ENCODE data around the gene HS3ST3A1.
"Not testable (repeated sequence)": the region's sequence is repeated elsewhere in the genome, so short reads cannot be mapped to it uniquely, and the experiment has no call there.

Gene HS3ST3A1

DNA sequence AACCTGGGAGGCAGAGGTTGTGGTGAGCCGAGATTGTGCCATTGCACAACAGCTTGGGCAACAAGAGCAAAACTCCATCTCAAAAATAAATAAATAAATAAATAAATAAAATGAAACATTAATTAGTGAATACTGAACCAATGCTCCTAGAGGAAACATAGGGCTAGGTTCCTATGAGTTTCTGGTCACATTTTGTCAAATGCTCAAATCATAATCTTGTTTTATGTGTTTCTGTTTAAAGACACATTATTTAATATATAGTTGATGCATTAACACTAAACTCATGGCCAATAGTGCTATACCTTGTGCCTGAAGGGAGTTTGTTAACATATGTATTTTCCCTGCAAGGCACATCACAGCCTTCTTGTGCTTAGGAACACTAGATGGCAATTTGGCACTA, 66.8 kb downstream of the HS3ST3A1 start:
- no peak for DNase-seq

DNA sequence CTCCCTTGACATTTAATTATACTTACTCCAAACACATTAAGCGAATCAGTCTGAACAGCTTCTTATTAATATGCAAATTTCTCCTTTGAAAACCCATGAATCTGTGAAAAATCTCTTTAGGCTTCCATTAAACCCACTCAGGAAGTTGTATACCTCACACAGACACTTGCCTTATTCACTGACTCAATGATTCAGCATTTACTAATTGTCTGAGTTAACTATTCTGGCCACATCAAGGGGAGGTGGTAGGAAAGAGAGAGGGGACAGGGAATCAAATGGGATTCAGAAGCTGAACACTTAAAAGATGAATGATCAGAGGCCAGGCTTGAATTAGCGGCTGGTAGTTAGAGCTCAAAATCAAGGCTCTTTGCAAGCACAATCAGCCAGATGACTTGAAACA, 70.0 kb downstream of the HS3ST3A1 start:
- no peak for DNase-seq

DNA sequence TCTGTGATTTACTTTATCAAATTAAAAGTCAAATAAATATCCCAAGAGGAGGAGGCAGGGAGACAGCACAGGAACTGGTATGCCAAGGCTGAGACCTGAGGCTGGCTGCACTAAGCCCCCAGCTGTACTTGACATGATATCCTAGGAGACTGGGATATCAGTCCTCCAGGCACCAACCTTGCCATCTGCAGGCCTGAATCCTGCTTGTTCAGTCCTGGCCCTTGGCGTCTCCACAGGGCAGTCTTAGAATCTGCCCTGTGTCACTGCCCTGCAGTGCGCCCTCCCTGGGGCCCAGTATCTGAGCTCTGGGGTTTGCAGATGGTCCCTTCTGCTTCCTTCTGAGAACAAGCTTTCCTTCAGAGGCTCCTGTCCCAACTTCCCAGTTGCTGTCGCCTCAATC, 75.9 kb downstream of the HS3ST3A1 start:
- no peak for DNase-seq

DNA sequence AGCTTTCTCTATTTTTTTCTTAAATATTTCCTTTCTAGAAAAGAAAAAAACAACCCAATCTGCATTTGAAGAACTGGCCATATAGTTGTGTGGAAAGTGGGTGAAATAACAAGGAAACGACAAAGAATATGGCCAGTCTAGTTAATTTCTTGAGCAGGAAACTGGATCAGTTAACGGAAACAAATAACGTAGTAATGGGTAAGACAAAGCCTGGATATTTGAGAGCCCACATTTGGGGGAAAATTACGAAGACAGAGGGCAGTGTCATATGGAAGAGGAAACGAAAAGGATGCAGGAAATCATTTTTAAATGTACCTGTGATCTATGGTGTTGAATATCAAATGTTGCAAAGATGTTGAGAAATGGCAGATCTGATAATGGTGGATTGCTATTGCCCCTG, 78.6 kb downstream of the HS3ST3A1 start:
- DNase-seq = no peak

DNA sequence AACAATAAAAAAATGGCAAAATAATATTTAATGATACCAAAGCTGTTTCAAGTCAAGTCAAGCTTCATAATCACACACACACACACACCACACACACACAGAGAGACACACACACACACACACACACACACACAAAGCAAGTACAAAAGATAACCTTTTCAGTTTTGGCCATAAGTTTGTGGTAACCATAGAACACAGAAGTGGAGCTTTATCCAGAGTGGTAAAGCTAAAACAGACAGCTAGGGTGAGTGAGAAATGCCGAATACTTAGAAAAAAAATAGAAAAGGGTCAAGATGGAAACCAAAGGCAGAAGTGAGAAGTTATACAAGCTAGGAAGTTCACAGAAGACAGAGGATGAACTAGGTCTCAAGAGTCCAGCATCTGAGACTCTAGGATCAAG, 79.0 kb downstream of the HS3ST3A1 start:
- DNase-seq = no peak

DNA sequence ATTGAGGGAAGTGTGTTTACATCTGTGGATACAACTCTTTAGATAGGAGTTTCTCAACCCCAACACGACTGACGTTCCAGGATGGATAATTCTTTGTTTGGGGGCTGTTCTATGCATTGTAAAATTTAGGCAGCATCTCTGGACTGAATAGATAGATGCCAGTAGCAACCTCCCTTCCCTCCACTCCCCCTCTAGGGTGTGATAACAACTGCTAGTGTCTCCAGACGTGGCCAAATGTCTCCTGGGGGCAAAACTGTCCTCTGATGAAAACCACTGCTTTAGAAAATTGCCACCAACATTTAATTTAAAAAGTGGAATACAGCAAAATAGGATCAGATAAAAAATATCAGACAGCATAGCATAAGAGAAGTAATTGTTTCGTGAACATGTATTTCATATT, 79.9 kb downstream of the HS3ST3A1 start:
- no peak for DNase-seq

DNA sequence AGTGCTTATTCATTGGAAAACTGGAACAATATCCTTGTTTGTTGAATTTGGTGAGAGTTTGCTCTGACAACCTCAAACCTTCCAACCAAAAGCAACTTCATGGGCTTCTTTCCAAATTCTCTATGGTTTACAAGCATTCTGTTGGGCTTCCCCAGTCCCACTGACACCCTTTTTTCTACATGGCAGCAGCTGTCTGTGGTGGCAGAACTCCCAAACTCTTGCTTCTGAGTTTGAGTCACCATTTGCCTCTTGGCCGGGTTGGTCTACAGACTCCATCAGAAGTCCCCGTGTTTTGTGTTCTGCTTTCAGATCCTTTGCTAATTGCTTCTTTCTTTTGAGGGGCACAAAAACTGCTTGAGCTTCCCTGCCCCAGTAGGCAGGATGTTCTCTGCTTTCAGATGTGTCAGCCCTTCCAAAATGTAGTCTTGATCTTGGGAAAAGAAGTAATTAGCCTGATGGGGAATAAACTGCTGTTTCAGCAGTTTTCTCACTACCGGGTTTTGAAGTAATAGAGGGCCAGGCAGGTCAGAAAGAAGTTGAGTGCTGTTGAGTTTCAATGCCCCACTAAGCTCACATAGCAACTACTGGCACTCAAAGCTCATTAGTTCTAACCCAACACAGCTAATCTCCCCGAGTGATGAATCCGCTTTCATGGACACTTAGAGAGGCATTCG, 80.7 kb downstream of the HS3ST3A1 start:
- no peak for DNase-seq

DNA sequence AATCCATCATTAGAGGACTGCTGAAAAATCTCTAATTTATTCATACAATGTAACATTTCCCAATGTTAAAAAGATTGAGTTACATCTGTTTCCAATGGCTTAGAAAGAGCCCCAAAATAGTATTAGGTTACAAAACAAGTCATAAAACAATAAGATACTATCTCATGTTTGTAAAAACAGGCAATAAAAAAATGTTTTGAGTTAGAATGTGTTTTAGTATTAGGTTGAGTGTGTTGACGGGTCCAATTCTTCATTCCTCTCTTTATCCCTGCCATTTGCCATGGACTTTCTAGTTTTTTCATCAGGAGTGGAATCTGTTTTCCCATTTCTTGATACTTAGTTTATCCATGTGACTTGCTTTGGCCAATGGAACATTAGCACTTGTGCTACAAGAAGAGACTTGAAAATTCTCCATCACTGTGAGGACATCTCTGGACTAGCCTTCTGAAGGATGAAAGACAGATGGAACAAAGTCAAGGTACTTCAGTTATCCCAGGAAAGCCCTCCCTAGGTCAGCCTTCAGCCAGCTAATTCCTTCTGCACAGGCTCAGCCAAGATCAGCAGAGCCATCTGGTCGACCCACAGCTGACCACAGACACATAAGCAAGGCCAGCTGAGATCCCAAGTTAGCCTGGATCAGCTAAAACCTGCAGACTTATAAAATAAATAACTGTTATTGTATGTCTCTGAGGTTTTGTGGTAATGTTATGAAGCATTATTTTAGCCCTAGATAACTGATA, 83.3 kb downstream of the HS3ST3A1 start:
- DNase-seq = no peak

DNA sequence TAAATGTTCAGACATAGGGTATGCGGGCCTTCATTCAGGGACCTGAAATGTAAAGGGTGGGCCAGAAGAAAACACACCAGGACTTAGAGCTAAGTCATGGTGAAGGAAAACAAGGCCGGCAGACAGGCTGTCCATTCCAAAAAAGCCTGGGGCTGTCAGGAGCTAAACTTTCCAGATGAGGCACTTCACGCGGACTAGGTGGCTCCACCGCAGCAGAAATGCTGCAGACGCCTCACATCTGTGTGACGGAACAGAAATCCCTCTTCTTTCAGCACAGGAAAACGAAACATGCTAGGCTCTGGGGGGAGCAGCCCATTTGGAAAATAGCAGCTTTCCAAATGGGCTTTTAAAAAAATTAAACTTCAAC, 88.7 kb downstream of the HS3ST3A1 start:
- DNase-seq = no peak

DNA sequence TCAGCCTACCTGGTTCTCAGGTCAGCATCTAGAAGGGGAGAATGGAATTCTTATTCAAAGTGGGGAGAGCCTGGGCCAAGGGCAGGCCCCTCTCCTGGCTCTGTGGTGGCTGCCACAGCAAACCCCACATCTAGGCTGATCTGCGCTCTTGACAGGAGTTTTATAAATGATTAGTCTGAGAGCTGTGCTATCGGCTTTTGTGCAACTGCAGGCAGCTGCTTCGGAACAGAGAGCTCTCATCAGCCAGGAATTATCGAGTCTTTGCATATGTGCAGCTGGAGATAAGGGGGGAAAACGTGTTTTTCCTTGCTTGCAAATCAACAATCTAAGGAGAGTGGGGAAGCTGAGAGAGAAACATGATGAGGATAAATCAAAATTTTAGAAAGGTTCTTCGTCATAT, 91.7 kb downstream of the HS3ST3A1 start:
- DNase-seq = no peak

DNA sequence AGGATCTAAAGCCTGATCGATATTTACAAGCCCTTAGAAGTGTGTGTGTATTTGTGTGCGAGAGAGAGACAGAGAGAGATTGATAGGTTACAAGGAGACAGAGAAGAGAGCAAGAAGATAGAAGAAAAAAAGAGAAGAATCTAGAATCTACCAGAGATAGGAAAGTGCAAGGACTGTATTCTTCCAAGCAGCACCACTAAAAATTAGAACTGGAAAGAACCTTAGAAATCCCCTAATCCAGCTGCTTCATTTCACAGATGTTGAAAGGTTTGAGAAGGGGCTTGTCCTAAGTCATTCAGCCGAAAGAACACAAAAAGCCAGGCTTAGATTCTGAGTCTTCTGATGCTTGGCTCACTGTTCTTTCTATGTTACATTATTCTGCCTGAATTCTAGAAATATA, 92.2 kb downstream of the HS3ST3A1 start:
- DNase-seq = no peak

DNA sequence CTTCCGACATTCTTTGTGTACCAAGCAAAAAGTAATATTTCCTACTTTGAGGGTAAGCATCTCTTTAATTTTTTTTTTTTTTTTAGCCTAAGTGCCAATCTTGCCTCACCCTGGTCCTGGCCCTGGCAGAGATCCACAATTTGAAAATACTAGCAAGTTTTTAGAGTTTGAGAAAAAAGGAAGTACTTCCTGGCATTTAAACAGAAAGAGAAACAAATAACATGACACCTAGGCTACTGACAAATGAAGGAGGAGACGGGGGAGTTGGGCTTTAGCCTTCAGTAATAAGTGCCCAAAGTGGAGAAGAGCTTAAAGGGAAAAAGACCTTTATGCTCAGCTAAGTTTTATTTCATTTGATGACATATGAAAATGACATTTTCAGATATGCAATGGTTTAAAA, 92.8 kb downstream of the HS3ST3A1 start:
- no peak for DNase-seq

DNA sequence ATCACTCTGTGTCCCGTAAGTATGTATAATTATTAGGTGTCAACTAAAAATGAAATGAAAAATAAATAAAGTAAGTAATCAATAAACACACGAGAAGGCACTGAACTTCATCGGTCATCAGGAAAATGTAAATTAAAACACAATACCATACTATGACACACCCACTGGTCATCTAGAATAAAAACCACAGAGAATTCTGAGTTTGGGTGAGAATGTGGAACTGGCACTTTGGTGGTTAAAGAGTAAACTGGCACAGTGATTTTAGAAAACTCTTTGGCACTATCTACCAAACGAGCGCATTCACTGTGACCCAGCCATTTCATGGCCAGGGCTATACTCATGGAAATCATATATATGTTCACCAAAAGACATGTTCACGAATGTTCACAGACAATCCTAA, 98.2 kb downstream of the HS3ST3A1 start:
- DNase-seq = no peak

DNA sequence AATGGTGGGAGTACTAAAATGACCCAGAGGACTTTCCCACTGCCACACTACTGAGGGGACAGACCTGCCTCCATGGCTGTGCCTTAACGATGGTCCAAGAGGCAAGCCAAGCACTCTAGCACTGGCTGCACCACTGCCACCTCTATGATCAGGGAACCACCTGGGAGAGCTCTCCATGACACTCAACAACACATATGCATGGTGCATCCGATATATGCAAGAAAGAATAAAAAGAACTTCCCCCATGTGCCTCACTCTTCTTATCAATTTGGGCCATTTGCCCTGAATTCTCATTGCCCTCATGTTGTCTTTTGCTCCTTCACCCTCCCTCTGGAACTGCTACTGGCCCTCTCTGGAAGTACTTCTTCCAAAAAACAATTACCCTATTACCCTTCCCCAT, 99.5 kb downstream of the HS3ST3A1 start:
- no peak for DNase-seq

DNA sequence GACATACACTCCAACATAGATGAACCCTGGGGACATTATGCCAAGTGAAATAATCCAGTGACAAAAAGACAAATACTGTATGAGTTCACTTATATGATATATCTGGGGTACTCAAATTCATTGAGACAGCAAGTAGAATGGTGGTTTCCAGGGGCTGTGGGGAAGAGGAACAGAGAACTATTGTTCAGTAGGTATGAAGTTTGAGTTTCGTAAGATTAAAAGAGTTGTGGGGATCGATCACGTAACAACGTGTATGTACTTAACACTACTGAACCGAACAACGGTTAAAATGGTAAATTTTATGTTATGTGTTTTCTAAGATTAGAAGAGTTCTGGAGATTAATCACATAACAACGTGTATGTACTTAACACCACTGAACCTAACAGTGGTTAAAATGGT, 100.8 kb downstream of the HS3ST3A1 start:
- DNase-seq = no peak

DNA sequence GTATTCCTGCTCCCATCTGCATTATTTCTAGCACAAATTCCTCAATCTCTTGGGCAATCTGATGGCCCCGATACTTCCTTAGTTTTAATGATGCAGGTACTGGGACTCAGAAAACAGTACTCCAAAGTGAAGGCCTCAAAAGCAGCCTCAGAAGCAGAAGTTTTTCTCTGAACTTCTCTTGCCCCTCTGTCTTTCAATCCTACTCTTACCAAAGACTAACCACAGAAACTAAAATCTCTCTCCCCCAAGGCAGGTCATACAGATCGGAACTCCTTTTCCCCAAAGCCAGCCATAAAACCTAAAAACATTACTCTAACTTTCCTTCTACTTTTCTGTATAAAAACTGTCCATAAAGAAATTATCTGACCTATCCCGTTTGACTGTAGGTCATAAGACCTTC, 103.5 kb downstream of the HS3ST3A1 start:
- DNase-seq = no peak

DNA sequence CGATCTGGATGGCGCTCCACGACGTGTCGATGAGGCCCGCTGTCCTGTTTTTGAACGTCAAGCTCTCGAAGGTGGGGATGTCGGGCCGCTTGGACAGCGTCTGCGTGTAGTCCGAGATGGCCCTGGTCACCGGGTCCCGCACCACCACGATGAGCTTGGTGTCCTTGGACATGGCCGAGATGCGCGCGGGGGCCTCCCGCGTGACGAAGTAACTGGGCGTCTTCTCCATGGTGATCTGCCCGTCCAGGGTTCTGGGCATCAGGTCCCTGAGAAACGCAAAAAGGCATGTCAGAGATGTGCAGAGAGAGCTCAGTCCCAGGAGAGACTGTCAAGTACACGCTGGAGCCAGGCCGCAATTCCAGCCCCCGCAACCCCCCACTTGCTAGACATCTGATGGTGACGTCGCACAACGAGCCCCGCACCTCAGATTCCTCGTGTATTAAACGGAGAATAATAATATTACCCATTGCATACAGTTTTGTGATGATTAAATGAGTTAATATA, 105.1 kb downstream of the HS3ST3A1 start:
- not testable (repeated sequence) for DNase-seq

DNA sequence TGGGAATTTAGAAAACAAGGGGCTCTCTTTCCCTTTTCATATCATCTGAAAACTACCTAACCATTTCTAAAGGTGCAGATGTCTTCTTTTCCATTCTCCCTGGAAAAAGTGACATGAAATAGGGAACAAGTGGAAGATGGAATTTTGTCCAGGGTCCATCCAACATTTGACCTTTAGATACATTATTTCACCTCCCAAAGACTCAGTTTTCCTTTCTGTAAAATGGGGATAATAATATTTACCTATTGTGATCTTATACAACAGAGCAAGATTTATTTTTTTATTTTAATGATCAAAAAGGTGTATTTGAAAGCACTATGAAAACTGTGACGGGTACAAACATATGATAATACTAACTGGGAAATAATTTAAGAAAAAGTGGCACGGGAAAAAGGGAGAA, 106.3 kb downstream of the HS3ST3A1 start:
- no peak for DNase-seq

DNA sequence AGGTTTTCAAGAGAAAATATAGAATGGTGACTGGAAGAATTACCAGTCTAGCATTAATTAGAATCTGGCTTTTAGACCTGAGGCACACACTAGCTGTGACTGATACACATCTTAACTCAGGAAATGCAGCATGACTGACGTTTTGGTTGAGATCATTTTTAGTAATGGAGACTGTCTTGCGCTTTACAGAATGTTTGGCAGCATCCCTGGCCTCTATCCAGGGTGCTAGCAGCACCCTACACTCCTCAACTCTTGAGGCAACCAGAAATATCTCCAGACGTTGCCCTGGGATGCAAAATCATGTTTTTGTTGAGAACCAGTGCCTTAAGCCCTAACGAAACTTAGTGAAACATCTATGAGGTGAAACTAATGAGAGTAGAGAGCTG, 109.0 kb downstream of the HS3ST3A1 start:
- DNase-seq = no peak

DNA sequence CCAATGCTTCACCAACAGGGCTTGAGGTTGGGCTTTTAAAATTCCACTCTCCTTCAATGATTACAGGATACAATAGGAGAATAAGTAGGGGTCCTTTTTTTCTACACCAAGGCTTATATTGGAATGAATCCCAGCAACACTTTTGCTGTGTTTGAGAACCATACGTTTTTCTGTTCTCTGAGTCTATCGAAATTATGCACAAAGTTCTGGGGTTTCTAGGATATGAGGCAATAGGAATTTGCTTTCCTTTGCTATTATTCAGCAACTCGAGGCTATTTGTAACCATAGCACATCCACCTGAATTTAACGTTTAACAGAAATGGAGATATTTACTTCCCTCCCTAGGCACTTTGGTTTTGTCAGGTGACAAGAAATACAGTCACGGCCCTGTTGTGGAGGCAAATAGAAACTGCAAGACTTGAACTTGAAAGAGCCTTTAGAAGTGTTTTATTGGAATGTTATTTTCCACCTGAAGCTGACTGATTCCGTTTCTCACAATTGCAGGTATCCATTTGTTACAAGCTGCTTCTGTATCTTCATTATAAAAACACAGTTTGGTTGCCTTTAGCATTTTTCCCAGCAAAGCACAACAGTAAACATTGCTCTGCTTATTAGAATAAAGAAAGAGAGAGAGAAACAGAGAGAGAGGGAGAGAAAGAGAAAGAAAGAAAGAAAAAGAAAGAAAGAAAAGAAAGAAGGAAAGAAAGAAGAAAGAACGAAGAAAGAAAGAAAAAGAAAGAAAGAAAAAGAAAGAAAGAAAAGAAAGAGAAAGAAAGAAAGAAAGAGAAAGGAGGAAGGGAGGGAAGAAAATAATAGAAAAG, 109.6 kb downstream of the HS3ST3A1 start:
- no peak for DNase-seq

DNA sequence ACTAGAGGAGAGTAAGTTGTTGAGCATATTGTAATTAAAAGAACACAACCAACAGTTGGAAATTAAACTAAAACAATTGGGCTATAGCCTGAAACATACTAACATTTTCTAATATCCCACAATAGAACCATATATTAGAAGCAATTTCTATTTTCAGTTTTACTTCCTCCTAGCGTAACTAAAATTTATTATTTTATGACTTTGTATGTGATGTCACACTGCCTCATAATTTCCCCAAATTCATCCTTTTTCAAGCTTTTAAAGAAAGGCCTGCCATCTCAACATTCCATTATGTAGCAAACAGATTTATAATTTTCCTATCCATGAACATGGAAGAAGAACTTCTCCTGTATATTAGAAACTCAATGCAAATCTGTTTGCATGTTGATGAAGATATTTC, 110.2 kb downstream of the HS3ST3A1 start:
- DNase-seq = no peak

DNA sequence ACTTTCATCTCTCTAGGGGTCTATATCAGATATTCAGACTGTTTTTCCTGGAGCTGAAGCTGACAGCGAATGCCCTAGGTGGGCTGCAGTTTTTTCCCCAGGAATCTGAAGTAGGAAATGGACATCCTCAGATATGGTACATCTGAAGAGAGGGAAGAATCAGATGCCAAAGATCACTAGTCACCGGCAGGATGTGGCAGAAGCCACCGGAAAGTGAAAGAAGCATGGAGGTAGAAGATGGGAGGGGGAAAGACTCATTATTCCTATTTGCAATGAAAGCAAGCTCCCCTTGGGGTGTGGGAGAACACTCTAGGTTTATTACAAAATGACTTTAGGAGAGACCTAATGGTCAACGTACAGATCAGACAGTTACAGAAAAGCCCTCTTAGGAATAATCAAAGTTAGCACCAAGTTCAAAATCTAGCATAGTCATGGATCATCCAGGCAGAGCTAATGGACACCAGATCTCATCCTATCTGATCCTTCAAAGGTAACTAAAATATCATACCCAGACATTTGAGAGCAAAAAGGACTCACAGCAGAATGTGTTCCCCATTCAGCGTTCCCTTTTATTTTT, 110.7 kb downstream of the HS3ST3A1 start:
- no peak for DNase-seq

DNA sequence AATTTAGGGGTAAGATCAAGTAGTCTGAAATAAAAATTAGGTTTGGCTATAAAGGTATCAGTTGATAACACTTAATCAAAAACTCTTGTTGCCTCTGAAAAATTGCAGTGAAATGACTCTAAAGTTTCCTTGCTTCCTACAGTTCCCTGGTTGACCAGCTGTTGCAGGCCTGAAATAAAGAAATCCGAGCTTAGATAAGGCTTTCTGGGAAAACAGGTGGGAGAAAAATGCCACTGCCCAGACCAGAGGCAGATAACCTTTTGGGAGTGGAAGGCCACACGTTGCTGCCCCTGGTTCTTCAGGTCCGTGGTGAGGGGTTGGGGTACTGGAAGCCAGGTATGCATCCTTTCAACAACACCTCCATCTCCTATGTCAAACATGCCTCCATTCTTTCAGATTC, 111.3 kb downstream of the HS3ST3A1 start:
- DNase-seq = no peak

DNA sequence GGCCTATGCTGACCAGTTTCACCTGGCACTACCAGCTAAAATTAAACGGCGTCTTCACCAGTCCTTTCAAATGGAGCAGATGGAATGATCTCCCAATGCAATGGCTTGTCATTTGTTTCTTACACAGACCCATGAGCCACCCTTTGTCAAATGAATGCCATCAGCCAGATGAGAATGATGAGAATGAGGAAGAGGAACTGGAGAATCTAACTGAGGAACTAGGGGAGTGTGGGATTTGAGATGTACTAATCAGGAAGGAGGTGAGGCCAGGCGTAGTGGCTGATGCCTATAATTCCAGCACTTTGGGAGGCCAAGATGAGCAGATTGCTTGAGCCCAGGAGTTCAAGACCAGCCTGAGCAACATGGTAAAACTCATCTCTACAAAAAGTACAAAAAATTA, 116.4 kb downstream of the HS3ST3A1 start:
- DNase-seq = no peak

Measured in NCI-H2171 treated with DMSO at 0.1 percent for 48 hours (cell line).